Measurements from ENCODE around the gene PRSS53. TPM values are rescaled to one million over a fixed set of nuclear protein-coding genes. Genes with fewer than 3 reads are reported as not detected.

Gene PRSS53
- polyA plus RNA-seq, 1 of the 3 experiments (the other 2 are of a cell fraction): 3.1 TPM

GRCh38 chr16:31033709-31034492, 54.8 kb downstream of the PRSS53 start (continued):
- TF ChIP-seq IRF3 (IDR thresholded peaks at IDR 0.05; ENCODE audit: low read depth, low read length) (no peak), USF2 (IDR thresholded peaks at IDR 0.05; ENCODE audit: borderline replicate concordance, low read depth, low read length) (no peak), TAF1 (IDR thresholded peaks at IDR 0.05; ENCODE audit: borderline replicate concordance, low read depth, low read length) (no peak), GABPA (IDR thresholded peaks at IDR 0.05; ENCODE audit: low read depth) (peak; percentile 21; the same call in 1 of the 2 replicates), MAX (IDR thresholded peaks at IDR 0.05; ENCODE audit: low read depth) (peak; percentile 49), ELF1 (IDR thresholded peaks at IDR 0.05) (no peak), CHD2 (IDR thresholded peaks at IDR 0.05; ENCODE audit: low read length, partially characterized antibody) (peak; percentile 24), MXI1 (IDR thresholded peaks at IDR 0.05; ENCODE audit: low read depth, low read length) (peak; percentile 56)

Other genes starting within 250 kb of the PRSS53 start
- 48.5 and 56.3 TPM in 2 replicates for gene BCL7C, start 194.9 kb downstream of the PRSS53 start, polyA plus RNA-seq (2012; rRNA removed)
- 35.9 and 45.7 TPM in 2 replicates for gene CTF1, start 192.3 kb downstream of the PRSS53 start, polyA plus RNA-seq (2012; rRNA removed)
- gene FBXL19, start 165.4 kb downstream of the PRSS53 start, polyA plus RNA-seq (2012; rRNA removed): 18.3 and 20.6 TPM in 2 replicates
- 29.0 and 31.8 TPM in 2 replicates for gene ORAI3, start 139.9 kb downstream of the PRSS53 start, polyA plus RNA-seq (2012; rRNA removed)
- 2.4 and 6.8 TPM in 2 replicates for gene SETD1A, start 131.2 kb downstream of the PRSS53 start, polyA plus RNA-seq (2012; rRNA removed)
- 12.2 and 12.9 TPM in 2 replicates for gene HSD3B7, start 103.7 kb downstream of the PRSS53 start, polyA plus RNA-seq (2012; rRNA removed)
- gene STX1B, start 78.3 kb downstream of the PRSS53 start, polyA plus RNA-seq (2012; rRNA removed): 21.2 and 23.0 TPM in 2 replicates
- 117 TPM in 2 replicates for gene STX4, start 55.4 kb downstream of the PRSS53 start, polyA plus RNA-seq (2012; rRNA removed)
- 12.4 and 13.6 TPM in 2 replicates for gene ZNF668, start 14.7 kb downstream of the PRSS53 start, polyA plus RNA-seq (2012; rRNA removed)
- gene ZNF646, start 14.5 kb downstream of the PRSS53 start, polyA plus RNA-seq (2012; rRNA removed): 2.7 and 3.4 TPM in 2 replicates
- gene VKORC1, start 5.9 kb upstream of the PRSS53 start, polyA plus RNA-seq (2012; rRNA removed): 419 and 434 TPM in 2 replicates
- gene BCKDK, start 19.4 kb upstream of the PRSS53 start, polyA plus RNA-seq (2012; rRNA removed): 57.9 and 73.2 TPM in 2 replicates
- 51.8 and 52.0 TPM in 2 replicates for gene KAT8, start 28.7 kb upstream of the PRSS53 start, polyA plus RNA-seq (2012; rRNA removed)
- gene PRSS8, start 46.8 kb upstream of the PRSS53 start, polyA plus RNA-seq (2012; rRNA removed): 0.05 and 0.07 TPM in 2 replicates
- 0.36 and 0.49 TPM in 2 replicates for gene PRSS36, start 61.1 kb upstream of the PRSS53 start, polyA plus RNA-seq (2012; rRNA removed)
- 298 and 429 TPM in 2 replicates for gene FUS, start 91.2 kb upstream of the PRSS53 start, polyA plus RNA-seq (2012; rRNA removed)
- 0.28 and 0.42 TPM in 2 replicates for gene PYCARD, start 113.8 kb upstream of the PRSS53 start, polyA plus RNA-seq (2012; rRNA removed)
- gene TRIM72, start 125.2 kb upstream of the PRSS53 start, polyA plus RNA-seq (2012; rRNA removed): under 0.01 TPM in 1 of 2 replicates, not detected in the other
- gene PYDC1, start 128.2 kb upstream of the PRSS53 start, polyA plus RNA-seq (2012; rRNA removed): not detected in 2 replicates
- under 0.01 and 0.02 TPM in 2 replicates for gene ITGAM, start 171.0 kb upstream of the PRSS53 start, polyA plus RNA-seq (2012; rRNA removed)